WTC11 (cell line): ENCODE measurements around the gene ASTN1.

Experiments used
- ZNF263 ChIP-seq: sonication (generic); formaldehyde crosslinking; IDR thresholded peaks from 2 replicates; pipeline ENCODE4 v1.8.1; 2022; ENCODE audit warnings: low read depth, mild to moderate bottlenecking, moderate library complexity, missing genetic modification reagents
- TF ChIP-seq, protein P1 (sequence below): sonication (generic); formaldehyde crosslinking; IDR thresholded peaks from 2 replicates; pipeline ENCODE4 v1.8.1; 2023; ENCODE audit warnings: mild to moderate bottlenecking, missing genetic modification reagents, borderline replicate concordance
- TF ChIP-seq, protein P2 (sequence below): fragments of 200-600 bp; IDR thresholded peaks from 2 replicates; pipeline ENCODE4 v1.8.0; 2022; ENCODE audit warnings: antibody characterized with exemption
- TF ChIP-seq, protein P3 (sequence below): sonication (generic); formaldehyde crosslinking; IDR thresholded peaks from 2 replicates; pipeline ENCODE4 v1.8.1; 2023; ENCODE audit warnings: mild to moderate bottlenecking, missing genetic modification reagents, moderate library complexity
- TF ChIP-seq, protein P4 (sequence below): sonication (generic); formaldehyde crosslinking; conservative IDR thresholded peaks from 2 replicates; pipeline ENCODE4 v1.8.1; 2022; ENCODE audit warnings: mild to moderate bottlenecking, missing genetic modification reagents
- TF ChIP-seq, protein P5 (sequence below): sonication (generic); formaldehyde crosslinking; IDR thresholded peaks from 2 replicates; pipeline ENCODE4 v1.8.0; 2022; ENCODE audit warnings: mild to moderate bottlenecking, missing genetic modification reagents
- TF ChIP-seq, protein P6 (sequence below): sonication (generic); formaldehyde crosslinking; IDR thresholded peaks from 2 replicates; pipeline ENCODE4 v1.8.1; 2022; ENCODE audit warnings: mild to moderate bottlenecking, missing genetic modification reagents, moderate library complexity, borderline replicate concordance

DNA sequence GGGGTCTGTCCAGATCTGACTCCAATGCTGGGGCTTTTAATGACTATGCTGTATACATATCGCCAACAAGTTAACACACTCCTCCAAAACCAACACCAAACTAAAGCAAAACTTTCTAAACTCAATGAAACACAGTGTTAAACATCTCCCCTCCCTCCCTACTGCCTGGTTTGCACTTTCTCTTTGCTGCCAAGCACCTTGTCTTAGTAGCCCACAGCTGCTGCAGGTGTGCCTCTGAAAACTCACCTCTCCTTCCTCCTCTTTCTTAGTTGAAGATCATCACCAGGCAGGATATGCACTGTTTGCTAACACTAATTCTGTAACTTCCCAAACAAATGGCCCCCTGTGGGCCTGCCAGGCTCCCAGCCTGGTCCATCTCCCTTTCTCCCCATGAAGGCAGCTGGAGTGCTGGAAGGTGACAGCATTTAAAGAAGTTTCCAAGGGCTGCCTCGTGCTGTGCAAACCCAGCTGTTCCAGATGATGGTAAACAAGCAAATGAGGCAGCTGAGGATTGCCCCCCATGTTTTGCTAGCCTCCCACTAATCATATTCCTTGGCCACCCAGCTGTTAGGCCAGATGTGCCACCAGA lies 213.7 kb downstream of the ASTN1 start:
- TF ChIP-seq, protein P1, sequence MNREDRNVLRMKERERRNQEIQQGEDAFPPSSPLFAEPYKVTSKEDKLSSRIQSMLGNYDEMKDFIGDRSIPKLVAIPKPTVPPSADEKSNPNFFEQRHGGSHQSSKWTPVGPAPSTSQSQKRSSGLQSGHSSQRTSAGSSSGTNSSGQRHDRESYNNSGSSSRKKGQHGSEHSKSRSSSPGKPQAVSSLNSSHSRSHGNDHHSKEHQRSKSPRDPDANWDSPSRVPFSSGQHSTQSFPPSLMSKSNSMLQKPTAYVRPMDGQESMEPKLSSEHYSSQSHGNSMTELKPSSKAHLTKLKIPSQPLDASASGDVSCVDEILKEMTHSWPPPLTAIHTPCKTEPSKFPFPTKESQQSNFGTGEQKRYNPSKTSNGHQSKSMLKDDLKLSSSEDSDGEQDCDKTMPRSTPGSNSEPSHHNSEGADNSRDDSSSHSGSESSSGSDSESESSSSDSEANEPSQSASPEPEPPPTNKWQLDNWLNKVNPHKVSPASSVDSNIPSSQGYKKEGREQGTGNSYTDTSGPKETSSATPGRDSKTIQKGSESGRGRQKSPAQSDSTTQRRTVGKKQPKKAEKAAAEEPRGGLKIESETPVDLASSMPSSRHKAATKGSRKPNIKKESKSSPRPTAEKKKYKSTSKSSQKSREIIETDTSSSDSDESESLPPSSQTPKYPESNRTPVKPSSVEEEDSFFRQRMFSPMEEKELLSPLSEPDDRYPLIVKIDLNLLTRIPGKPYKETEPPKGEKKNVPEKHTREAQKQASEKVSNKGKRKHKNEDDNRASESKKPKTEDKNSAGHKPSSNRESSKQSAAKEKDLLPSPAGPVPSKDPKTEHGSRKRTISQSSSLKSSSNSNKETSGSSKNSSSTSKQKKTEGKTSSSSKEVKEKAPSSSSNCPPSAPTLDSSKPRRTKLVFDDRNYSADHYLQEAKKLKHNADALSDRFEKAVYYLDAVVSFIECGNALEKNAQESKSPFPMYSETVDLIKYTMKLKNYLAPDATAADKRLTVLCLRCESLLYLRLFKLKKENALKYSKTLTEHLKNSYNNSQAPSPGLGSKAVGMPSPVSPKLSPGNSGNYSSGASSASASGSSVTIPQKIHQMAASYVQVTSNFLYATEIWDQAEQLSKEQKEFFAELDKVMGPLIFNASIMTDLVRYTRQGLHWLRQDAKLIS (CRISPR knock-in tag) = no peak
- TF ChIP-seq, protein P2, sequence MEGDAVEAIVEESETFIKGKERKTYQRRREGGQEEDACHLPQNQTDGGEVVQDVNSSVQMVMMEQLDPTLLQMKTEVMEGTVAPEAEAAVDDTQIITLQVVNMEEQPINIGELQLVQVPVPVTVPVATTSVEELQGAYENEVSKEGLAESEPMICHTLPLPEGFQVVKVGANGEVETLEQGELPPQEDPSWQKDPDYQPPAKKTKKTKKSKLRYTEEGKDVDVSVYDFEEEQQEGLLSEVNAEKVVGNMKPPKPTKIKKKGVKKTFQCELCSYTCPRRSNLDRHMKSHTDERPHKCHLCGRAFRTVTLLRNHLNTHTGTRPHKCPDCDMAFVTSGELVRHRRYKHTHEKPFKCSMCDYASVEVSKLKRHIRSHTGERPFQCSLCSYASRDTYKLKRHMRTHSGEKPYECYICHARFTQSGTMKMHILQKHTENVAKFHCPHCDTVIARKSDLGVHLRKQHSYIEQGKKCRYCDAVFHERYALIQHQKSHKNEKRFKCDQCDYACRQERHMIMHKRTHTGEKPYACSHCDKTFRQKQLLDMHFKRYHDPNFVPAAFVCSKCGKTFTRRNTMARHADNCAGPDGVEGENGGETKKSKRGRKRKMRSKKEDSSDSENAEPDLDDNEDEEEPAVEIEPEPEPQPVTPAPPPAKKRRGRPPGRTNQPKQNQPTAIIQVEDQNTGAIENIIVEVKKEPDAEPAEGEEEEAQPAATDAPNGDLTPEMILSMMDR = no peak
- TF ChIP-seq, protein P3, sequence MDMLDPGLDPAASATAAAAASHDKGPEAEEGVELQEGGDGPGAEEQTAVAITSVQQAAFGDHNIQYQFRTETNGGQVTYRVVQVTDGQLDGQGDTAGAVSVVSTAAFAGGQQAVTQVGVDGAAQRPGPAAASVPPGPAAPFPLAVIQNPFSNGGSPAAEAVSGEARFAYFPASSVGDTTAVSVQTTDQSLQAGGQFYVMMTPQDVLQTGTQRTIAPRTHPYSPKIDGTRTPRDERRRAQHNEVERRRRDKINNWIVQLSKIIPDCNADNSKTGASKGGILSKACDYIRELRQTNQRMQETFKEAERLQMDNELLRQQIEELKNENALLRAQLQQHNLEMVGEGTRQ (CRISPR knock-in tag) = no peak
- TF ChIP-seq, protein P4, sequence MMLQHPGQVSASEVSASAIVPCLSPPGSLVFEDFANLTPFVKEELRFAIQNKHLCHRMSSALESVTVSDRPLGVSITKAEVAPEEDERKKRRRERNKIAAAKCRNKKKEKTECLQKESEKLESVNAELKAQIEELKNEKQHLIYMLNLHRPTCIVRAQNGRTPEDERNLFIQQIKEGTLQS (CRISPR knock-in tag) = no peak
- TF ChIP-seq, protein P5, sequence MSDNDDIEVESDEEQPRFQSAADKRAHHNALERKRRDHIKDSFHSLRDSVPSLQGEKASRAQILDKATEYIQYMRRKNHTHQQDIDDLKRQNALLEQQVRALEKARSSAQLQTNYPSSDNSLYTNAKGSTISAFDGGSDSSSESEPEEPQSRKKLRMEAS = no peak
- TF ChIP-seq ZNF263 (CRISPR knock-in tag) = no peak
- TF ChIP-seq, protein P6, sequence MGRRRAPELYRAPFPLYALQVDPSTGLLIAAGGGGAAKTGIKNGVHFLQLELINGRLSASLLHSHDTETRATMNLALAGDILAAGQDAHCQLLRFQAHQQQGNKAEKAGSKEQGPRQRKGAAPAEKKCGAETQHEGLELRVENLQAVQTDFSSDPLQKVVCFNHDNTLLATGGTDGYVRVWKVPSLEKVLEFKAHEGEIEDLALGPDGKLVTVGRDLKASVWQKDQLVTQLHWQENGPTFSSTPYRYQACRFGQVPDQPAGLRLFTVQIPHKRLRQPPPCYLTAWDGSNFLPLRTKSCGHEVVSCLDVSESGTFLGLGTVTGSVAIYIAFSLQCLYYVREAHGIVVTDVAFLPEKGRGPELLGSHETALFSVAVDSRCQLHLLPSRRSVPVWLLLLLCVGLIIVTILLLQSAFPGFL = no peak
